GM18951 (cell line): ENCODE measurements around the gene LENG8.
"Not testable (repeated sequence)": the region's sequence is repeated elsewhere in the genome, so short reads cannot be mapped to it uniquely, and the experiment has no call there.

Source experiments
- POLR2A ChIP-seq: IDR thresholded peaks from 4 replicates; pipeline ENCODE4 v1.6.1; 2011; ENCODE audit warnings: mild to moderate bottlenecking; ENCODE audit not compliant: insufficient read length, insufficient read depth; ENCODE audit errors: extremely low read depth
- in situ Hi-C: fragments of 300-500 bp; cut with MboI; formaldehyde crosslinking; loops from one replicate; pipeline ENCODE4 v1.12.0; 2022; ENCODE audit warnings: low sequenced_read_pairs, mixed read lengths, inconsistent platforms; ENCODE audit not compliant: unreplicated experiment

The LENG8 gene

DNA sequence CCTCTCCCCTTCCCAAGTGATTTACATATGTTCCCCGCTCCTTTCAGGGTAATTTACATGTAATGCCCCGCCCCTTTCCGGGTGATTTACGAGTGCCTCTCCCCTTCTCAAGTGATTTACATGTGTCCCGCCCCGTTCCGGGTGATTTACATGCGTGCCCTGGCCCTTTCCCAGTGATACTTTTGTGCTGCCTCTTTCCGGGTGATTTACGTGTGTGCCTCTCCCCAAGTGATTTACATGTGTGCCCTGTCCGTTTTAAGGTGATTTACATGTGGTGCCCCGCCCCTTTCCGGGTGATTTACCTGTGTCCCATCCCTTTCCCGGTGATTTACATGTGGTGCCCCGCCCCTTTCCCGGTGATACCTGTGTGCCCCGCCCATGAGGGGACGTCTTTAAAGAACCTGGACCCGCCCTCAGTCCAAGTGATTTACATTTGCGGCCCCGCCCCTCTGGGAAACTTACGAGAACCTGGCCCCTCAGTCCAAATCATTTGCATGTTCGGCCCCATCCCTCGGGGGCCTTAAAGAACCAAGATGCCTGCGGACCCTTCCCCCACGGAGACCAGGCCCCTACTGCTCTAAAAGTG lies 15.1 kb downstream of the LENG8 start:
- in situ Hi-C loops, result no loop called here
- no peak for TF ChIP-seq POLR2A

DNA sequence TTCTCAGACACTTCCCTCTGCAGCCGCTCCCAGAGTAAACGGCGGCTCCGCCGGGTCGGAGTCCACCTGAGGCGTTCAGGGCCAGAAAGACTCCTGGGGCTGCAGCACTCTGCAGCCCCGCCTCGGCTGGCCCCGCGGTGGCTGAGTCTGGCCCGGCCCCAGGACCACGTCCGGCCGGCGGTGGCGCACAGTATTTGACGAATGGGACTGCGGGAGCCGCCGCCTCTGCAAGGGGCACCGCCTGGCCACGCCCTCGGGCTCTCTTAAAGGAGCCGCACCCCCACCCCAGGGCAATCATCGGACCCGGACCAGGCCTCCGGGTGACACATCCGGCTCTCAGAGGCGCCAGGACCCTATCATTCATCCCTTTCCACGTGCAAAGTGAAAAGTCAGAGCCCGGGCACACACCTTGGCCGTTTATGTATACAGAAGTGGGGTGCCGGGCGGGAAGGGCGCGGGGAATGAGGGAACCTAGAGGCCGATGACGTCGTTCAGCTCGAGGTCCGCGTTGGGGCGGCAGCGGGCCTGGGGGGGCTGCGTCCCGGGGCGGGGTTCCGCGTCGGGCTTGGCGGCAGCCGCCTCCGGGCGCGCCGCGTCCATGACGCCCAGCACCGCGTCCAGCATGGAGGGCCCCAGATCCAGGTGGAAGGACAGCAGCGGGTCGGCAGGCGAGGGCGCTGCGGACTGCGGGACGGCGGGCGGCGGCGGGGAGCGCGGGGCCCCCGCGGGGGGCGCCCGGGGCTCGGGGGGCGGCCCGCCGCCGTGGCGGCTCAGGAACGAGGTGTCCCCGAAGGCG lies 15.8 kb downstream of the LENG8 start:
- TF ChIP-seq POLR2A, result peak; percentile 74

DNA sequence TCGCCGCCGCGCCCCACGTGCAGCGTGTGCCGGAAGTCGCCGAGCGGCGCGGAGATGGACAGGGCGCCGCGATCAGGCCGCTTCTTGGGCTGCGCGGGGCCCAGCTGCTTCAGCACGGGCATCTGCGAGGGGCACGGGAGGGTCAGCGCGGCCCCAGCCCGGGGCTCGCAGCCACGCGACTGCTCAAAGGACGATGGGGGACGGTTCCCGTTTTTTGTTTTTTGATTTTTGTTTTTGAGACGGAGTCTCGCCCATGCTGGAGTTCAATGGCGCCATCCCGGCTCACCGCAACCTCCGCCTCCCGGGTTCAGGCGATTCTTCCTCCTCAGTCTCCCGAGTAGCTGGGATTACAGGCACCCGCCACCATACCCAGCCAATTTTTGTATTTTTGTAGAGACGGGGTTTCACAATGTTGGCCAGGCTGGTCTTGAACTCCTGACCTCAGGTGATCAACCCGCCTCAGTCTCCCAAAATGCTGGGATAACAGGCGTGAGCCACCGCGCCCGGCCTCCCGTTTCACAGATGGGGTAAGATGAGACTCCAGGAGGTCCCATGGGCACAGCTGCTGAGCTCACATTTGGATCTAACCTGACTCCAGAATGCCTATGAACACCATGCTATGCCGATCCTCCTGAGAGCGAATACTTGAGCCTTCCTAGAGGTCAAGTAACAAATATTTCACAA lies 16.6 kb downstream of the LENG8 start:
- in situ Hi-C loops, result no loop called here
- TF ChIP-seq POLR2A, result no peak

More for the DNA sequence above, 15.8 kb downstream of the LENG8 start:
- in situ Hi-C loops, result no loop called here

DNA sequence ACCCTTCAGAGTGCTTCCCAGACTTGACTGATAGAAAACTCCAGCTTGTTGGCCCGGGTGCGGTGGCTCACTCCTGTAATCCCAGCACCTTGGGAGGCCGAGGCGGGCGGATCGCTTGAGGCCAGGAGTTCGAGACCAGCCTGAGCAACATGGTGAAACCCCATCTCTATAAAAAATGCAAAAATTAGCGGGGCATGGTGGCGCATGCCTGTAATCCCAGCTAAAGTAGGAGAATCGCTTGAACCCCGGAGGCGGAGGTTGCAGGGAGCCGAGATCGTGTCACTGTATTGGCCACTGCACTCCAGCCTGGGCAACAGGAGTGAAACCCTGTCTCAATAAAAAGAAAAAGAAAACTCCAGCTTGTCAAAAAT lies 17.1 kb downstream of the LENG8 start:
- in situ Hi-C loops, result not testable (repeated sequence)

DNA sequence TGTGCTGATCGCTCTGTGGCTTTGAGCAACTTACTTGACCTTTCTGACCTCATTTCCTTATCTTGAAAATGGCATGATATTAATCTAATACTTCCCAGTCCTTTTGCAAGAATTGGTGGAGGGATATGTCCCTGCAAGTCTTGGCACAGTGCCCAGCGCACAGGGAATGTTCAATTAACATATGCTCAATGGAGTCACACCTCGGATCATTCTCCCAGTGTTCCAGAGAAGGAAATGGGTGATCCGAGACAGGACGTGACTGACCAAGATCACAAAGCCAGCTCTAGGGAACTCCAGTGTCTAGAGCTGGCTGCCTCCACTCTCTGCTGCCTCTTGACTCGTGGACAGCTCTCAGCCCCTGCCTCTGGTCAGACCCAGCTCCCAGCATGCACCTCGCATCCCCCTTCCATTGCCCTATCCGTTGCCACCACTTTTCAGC lies 20.5 kb downstream of the LENG8 start:
- in situ Hi-C loops, result no loop called here

DNA sequence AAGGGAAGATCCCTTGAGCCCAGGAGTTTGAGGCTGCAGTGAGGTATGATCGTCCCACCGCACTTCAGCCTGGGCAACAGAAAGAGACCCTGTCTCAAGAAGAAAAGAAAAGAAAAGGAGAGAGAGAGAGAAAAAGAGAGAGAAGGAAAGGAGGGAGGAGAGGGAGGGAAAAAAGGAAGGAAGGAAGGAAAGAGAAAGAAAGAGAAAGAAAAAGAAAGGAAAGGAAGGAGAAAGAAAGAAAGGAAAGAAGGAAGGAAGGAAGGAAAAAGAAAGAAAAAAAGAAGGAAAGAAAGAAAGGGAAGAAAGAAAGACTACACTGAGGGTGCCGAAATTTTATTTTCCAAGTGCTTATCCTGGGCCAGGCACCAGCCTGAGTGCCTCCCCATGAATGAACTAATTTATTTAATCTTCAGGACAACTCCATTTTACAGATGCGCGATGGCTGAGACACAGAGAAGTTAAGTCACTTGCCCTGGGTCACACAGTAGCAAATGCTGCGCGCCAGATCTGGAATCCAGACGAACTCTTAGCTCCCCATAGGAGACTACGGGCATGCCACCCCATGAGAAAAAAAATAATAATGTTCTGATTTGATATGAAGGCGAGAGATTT lies 21.4 kb downstream of the LENG8 start:
- TF ChIP-seq POLR2A, result no peak
- in situ Hi-C loops, result no loop called here

More for the DNA sequence above, 20.5 kb downstream of the LENG8 start:
- no peak for TF ChIP-seq POLR2A

DNA sequence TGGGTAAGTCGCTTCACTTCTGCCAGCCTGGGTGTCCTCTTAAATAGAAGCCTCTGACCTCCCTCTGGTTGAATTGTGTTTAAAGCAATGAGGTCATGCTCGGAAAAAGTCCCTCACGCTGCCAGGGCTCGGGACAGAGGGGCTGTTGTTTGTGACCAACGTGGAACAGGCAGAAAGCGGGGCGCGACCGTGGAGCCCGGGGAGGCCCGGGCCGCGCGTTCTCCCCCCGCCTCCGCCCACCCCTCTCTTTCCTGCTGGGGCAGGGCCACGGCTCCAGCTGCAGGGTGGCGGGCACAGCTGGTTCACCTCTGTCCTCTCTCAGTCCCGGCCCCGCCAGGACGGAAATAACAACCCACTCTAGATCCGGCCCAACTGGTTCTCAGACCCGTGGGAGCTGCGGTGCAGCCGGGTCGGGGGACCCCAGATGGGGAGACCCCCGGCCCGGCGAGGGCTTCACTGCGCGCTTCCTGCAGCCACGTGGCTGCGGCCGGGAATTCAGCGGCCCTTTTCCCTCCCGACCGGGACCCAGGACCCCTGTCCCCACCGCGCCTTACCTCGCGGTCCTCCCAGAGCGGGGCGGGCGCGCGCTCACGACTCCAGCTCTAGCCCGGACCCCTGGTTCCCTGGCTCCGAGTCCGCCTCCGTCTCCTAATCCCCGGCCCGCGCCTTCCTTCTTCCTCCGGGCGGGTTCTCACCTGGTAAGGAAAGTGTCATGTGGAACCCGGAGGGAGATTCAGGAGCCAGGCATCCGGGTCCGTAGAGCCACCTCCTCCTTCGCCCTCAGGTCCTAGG lies 22.2 kb downstream of the LENG8 start:
- no peak for TF ChIP-seq POLR2A
- in situ Hi-C loops, result no loop called here

DNA sequence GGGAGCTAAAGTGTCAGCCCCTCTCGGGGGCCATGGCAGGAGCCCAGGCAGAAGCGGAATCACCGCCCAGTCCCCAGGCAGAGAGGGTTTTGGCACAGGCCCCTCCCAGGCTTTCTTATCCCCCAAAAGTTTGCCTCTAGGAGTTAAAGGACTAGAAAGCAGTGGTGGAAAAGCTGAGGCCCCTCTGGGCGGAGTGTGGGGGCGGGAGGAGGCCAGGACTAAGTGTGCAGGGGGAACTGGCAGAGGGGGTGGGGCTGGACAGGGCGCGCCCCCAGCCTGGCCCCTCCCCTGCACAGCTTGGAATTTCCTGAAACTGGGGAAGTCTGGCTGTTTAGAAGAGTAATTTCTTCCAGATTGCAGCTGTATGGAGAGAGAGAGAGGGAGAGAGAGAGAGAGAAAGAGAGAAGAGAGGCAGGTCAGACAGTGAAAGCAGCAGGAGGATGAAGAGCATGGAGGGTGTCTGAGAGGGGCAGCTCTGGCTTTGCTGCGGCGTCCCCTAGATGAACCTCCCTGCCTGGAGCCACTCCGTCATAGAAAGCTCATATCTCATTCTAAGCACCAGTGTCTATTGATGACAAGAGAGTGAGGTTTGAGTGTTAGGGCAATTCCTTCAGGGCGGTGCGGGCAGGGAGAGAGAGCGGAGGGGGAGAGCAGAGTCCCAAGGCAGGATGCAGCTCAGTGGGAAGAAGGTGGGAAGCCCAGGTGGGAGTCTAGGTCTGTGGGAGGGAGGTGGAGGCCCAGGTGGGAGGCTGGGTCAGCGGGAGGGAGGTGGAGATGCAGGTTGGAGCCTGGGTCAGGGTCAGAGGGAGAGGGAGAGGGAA lies 24.3 kb downstream of the LENG8 start, which contains the start of gene CDC42EP5:
Gene CDC42EP5, minus strand, starts transcription at position 226 of the 821 bp plus-strand sequence. CDS start 7,749 bp downstream, outside the sequence.
- TF ChIP-seq POLR2A, result no peak
- in situ Hi-C loops, result no loop called here

DNA sequence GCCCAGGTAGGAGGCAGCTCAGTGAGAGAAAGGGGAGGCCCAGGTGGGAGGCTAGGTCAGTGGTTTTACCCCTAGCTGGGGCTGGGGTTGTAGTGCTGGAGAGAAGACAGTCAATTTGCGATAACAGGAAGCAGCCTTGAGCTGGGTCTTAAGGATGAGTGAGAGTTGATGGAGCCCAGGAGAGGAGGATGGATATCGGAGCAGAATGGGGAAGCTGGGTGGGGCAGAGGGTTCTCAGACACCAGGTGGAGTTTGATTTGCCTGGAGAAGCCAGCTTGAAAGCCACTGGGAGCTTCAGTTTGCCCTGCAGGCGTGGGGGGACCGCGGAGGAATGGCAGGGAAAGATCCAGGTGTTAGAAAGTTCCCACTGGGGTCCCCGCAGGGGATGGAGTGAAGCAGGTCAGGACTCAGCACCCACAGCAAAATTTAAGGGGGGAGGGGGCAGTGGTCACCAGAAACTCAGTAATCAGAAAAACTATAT lies 24.9 kb downstream of the LENG8 start:
- no peak for TF ChIP-seq POLR2A
- in situ Hi-C loops, result no loop called here

DNA sequence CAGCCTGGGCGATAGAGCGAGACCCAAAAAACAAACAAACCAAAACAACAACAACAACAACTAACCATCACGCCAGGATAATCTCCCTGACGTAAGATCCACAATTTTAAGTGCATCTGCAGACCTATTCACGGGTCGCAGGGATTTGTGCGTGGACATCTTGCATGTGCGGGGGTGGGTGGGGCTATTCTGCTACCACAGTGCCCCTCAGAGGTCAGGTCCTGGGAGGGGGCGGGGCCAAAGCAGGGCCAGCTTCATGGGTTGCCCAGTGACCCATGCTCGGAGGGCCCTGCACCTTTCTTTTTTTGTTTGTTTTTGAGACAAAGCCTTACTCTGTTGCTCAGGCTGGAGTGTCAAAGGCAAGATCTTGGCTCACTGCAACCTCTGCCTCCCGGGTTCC lies 26.7 kb downstream of the LENG8 start:
- in situ Hi-C loops, result loop anchor here (25.0 kb wide), 1 partner anchor 462 kb away; the partner anchor contains the start of gene NLRP7
- no peak for TF ChIP-seq POLR2A

DNA sequence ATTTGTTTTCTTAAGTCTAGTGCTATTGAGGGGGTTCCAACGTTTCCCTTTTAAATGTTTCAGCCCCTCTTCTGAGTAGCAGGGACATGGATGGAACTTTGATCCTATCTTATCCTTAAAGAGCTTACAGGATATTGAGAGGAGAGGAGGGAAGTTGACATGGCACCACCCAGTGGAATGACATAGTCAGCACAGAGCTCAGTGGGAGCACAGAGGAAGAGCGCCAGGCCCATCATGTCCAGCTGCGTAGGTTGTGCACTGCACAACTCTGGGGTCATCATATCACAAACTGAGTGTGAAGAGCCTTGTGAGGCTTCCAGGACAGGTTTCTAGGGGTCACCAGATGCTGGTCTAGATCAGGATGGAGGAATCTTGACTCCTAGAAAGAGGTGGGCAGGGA lies 28.7 kb downstream of the LENG8 start:
- TF ChIP-seq POLR2A, result no peak
- in situ Hi-C loops, result loop anchor here (25.0 kb wide), 1 partner anchor 460 kb away; the partner anchor contains the start of gene NLRP7

DNA sequence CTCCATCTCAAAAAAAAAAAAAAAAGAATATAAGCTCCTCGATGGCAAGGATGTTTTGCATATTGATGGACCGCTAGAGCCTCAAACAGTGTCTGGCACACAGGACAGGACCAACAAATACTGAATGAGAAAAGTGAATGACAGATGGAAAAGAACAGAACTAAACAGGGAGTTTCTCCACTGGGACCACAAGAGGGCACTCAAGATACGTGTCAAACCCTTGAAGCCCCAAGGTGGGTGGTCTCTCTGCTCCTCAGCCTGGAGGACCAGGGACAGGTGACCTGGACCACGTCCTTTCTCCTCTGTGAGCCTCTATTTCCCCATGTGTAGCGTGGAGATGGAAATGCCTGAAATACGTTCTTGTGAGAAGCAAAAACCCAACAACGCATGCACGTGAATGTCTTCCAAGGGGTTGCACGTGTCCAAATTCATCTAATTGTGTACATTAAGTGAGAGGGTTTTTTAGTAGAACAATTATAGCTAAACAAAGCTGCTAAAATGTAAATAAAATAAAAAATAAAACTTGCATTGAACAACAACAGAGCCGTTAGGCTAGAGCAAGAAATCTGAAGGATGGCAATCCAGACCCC lies 29.8 kb downstream of the LENG8 start:
- no peak for TF ChIP-seq POLR2A
- in situ Hi-C loops, result loop anchor here (25.0 kb wide), 1 partner anchor 459 kb away; the partner anchor contains the start of gene NLRP7
